H1 (cell line): ENCODE results near the gene TM4SF18. TPM values are rescaled to one million over a fixed set of nuclear protein-coding genes. Genes with fewer than 3 reads are reported as not detected.

Source experiments
- CTCF ChIA-PET: fragments of 300-600 bp; sonication (Branson Sonifier 250); formaldehyde crosslinking; loops from one replicate; lab custom pipeline; 2021; ENCODE audit not compliant: partially characterized antibody; lab: Charles Lee
- POLR2A ChIA-PET: fragments of 300-600 bp; sonication (Branson Sonifier 250); formaldehyde crosslinking; loops from one replicate; lab custom pipeline; 2021; ENCODE audit warnings: inconsistent platforms; ENCODE audit not compliant: partially characterized antibody; lab: Charles Lee
- DNase-seq, 2 experiments: peaks; one replicate each; pipeline versions ENCODE4 v3.0.0 to v3.0.0-alpha.2; 2010 to 2022; ENCODE audit warnings: low spot score in 2 of 2, low read depth in 1 of 2, mixed read lengths in 1 of 2
- FAIRE-seq: peaks from 2 replicates; lab custom pipeline; 2011; peaks lifted over from hg19 to GRCh38; lab: Jason Lieb, UNC
- H2AFZ ChIP-seq: 2 replicates; pipeline ENCODE4 v1.8.1; 2012; ENCODE audit warnings: low read length, inconsistent platforms
- H2AK5ac ChIP-seq: 2 replicates; pipeline ENCODE4 v1.6.1; 2013; ENCODE audit warnings: low read depth, low read length
- H2BK120ac ChIP-seq: replicated peaks from 2 replicates; pipeline ENCODE3; 2013; ENCODE audit warnings: low read depth, low read length, inconsistent platforms
- H2BK12ac ChIP-seq: 2 replicates; pipeline ENCODE4 v1.6.1; 2013; ENCODE audit warnings: low read depth, low read length
- H2BK15ac ChIP-seq: 2 replicates; pipeline ENCODE4 v1.6.1; 2013; ENCODE audit warnings: low read length
- H2BK20ac ChIP-seq: 2 replicates; pipeline ENCODE4 v1.6.1; 2013; ENCODE audit warnings: low read length
- H2BK5ac ChIP-seq: 2 replicates; pipeline ENCODE4 v1.6.1; 2013; ENCODE audit warnings: low read depth, low read length
- H3K14ac ChIP-seq: 2 replicates; pipeline ENCODE4 v1.6.1; 2013; ENCODE audit warnings: inconsistent platforms; ENCODE audit not compliant: insufficient read length
- H3K18ac ChIP-seq: 2 replicates; pipeline ENCODE4 v1.6.1; 2013; ENCODE audit warnings: low read length; ENCODE audit errors: extremely low read depth
- H3K23ac ChIP-seq: 2 replicates; pipeline ENCODE4 v1.6.1; 2013; ENCODE audit warnings: inconsistent platforms; ENCODE audit not compliant: insufficient read length
- H3K23me2 ChIP-seq: 2 replicates; pipeline ENCODE4 v1.6.1; 2013; ENCODE audit warnings: low read depth, low read length
- H3K27ac ChIP-seq: 2 replicates; pipeline ENCODE4 v1.6.1; 2011; ENCODE audit warnings: low read depth, low read length, inconsistent platforms
- H3K27me3 ChIP-seq, 4 experiments: replicated peaks in 1 of 4; 1 replicate in 1 of 4; 2 replicates in 3 of 4; pipeline versions ENCODE4 v1.6.1 to v1.8.1; 2011 to 2013; ENCODE audit warnings: low read length in 3 of 4, mild to moderate bottlenecking in 3 of 4, inconsistent platforms in 2 of 4, mixed read lengths in 2 of 4, moderate library complexity in 1 of 4; ENCODE audit not compliant: control insufficient read depth in 3 of 4, insufficient read depth in 3 of 4; ENCODE audit errors: extremely low read depth in 1 of 4
- H3K36me3 ChIP-seq, 4 experiments: 2 replicates each; pipeline versions ENCODE4 v1.6.1 to v1.8.1; 2011 to 2013; ENCODE audit warnings: mild to moderate bottlenecking in 4 of 4, low read length in 3 of 4, moderate library complexity in 2 of 4, control low read depth in 1 of 4, inconsistent platforms in 1 of 4; ENCODE audit not compliant: insufficient read depth in 4 of 4, control insufficient read depth in 2 of 4
- H3K4ac ChIP-seq: replicated peaks from 2 replicates; pipeline ENCODE3; 2013; ENCODE audit warnings: low read length, low read depth, mixed read lengths, inconsistent platforms; ENCODE audit not compliant: insufficient read length
- H3K4me1 ChIP-seq, 4 experiments: replicated peaks in 1 of 4; 1 replicate in 1 of 4; 2 replicates in 3 of 4; pipeline versions ENCODE4 v1.6.1 to v1.8.1; 2011 to 2013; ENCODE audit warnings: low read length in 3 of 4, inconsistent platforms in 2 of 4, mixed read lengths in 1 of 4; ENCODE audit not compliant: insufficient read depth in 4 of 4, control insufficient read depth in 3 of 4
- H3K4me2 ChIP-seq, 2 experiments: 2 replicates each; pipeline versions ENCODE4 v1.6.1 to v1.8.1; 2011 to 2013; ENCODE audit warnings: low read depth in 2 of 2, low read length in 2 of 2, control low read depth in 1 of 2, inconsistent platforms in 1 of 2, mild to moderate bottlenecking in 1 of 2; ENCODE audit not compliant: insufficient read depth in 1 of 2
- H3K4me3 ChIP-seq, 4 experiments: fragments of 200-600, 300-600 bp in 1 of 4; sonication (generic), shearing (Covaris generic), sonication (Bioruptor Twin) in 1 of 4; 2 replicates each; pipeline versions ENCODE4 v1.5.1 to v1.8.1; 2011 to 2016; ENCODE audit warnings: low read length in 4 of 4, low read depth in 3 of 4, control low read depth in 2 of 4, inconsistent platforms in 2 of 4, mild to moderate bottlenecking in 2 of 4, mixed read lengths in 1 of 4, moderate library complexity in 1 of 4; ENCODE audit not compliant: insufficient read depth in 2 of 4; ENCODE audit errors: extremely low read depth in 1 of 4
- H3K56ac ChIP-seq: replicated peaks from 2 replicates; pipeline ENCODE3; 2013; ENCODE audit warnings: low read depth, mild to moderate bottlenecking, mixed read lengths, low read length, inconsistent platforms; ENCODE audit not compliant: insufficient read length
- H3K79me1 ChIP-seq: 2 replicates; pipeline ENCODE4 v1.6.1; 2013; ENCODE audit warnings: low read depth, low read length, control low read depth
- H3K79me2 ChIP-seq, 2 experiments: 2 replicates each; pipeline versions ENCODE4 v1.6.1 to v1.8.1; 2012 to 2013; ENCODE audit warnings: low read length in 2 of 2, mild to moderate bottlenecking in 2 of 2, inconsistent platforms in 1 of 2; ENCODE audit not compliant: insufficient read depth in 2 of 2, control insufficient read depth in 1 of 2
- H3K9ac ChIP-seq, 4 experiments: replicated peaks in 1 of 4; 1 replicate in 1 of 4; 2 replicates in 3 of 4; pipeline versions ENCODE4 v1.6.1 to v1.8.1; 2011 to 2013; ENCODE audit warnings: low read depth in 3 of 4, low read length in 3 of 4, control low read depth in 2 of 4, mild to moderate bottlenecking in 2 of 4, moderate library complexity in 2 of 4, inconsistent platforms in 1 of 4; ENCODE audit errors: extremely low read depth in 1 of 4
- H3K9me3 ChIP-seq, 2 experiments: 2 replicates each; pipeline versions ENCODE4 v1.6.1 to v1.8.1; 2012 to 2013; ENCODE audit warnings: mild to moderate bottlenecking in 2 of 2, moderate library complexity in 2 of 2, control low read depth in 1 of 2, inconsistent platforms in 1 of 2, low read depth in 1 of 2, low read length in 1 of 2, mixed read lengths in 1 of 2; ENCODE audit not compliant: insufficient read depth in 2 of 2
- H4K20me1 ChIP-seq, 2 experiments: replicated peaks in 1 of 2; 2 replicates each; pipeline versions ENCODE3 to v1.8.1; 2011 to 2013; ENCODE audit warnings: inconsistent platforms in 2 of 2, low read length in 2 of 2, mild to moderate bottlenecking in 1 of 2; ENCODE audit not compliant: insufficient read depth in 2 of 2, control insufficient read depth in 1 of 2
- H4K5ac ChIP-seq: 2 replicates; pipeline ENCODE4 v1.6.1; 2013; ENCODE audit warnings: low read length, low read depth, mixed read lengths, inconsistent platforms; ENCODE audit not compliant: insufficient read length
- H4K8ac ChIP-seq: 2 replicates; pipeline ENCODE4 v1.8.0; 2013; ENCODE audit warnings: mild to moderate bottlenecking, moderate library complexity, low read length, inconsistent platforms; ENCODE audit not compliant: insufficient read depth; ENCODE audit errors: extremely low read depth
- H4K91ac ChIP-seq: replicated peaks from 2 replicates; pipeline ENCODE3; 2013; ENCODE audit warnings: low read length, mixed read lengths, inconsistent platforms; ENCODE audit not compliant: insufficient read length
- BACH1 ChIP-seq: IDR thresholded peaks from 2 replicates; pipeline ENCODE4 v1.6.1; 2012; ENCODE audit warnings: low read length, improper control_type of control experiment
- CBX5 ChIP-seq: fragments of 300-800, 300-1000 bp; sonication (generic); IDR thresholded peaks from 2 replicates; pipeline ENCODE4 v1.7.1; 2016; ENCODE audit warnings: antibody characterized with exemption, low read length, low read depth
- GABPA ChIP-seq: IDR thresholded peaks from 2 replicates; pipeline ENCODE4 v1.6.1; 2011; ENCODE audit warnings: mild to moderate bottlenecking, low read length, moderate library complexity, borderline replicate concordance; ENCODE audit not compliant: insufficient read depth
- SIX5 ChIP-seq: IDR thresholded peaks from 2 replicates; pipeline ENCODE4 v1.6.1; 2011; ENCODE audit warnings: mild to moderate bottlenecking, low read depth, low read length
- TAF7 ChIP-seq: optimal IDR thresholded peaks from 2 replicates; pipeline ENCODE3; 2011; ENCODE audit warnings: low read depth, mild to moderate bottlenecking, inconsistent platforms, low read length, moderate library complexity, borderline replicate concordance
- polyA plus RNA-seq, 7 experiments: library from polyadenylated mRNA; depleted of rRNA in 3 of 7; stranded (reverse) in 5 of 7; unstranded in 2 of 7; fragments of >200 nt in 5 of 7; fragments of 200-250 nt in 2 of 7; gene quantifications; 1 replicate in 5 of 7; 2 replicates in 1 of 7; 4 replicates in 1 of 7; pipeline versions ENCODE4 v1.2.1 to v1.2.3, GENCODE V29; 2011 to 2013; ENCODE audit warnings: missing spikeins in 2 of 7, mixed read lengths in 2 of 7
- total RNA-seq: library from RNA; stranded (reverse); fragmentation: NEBNext Ultra II Directional; extraction: Animal tissue kit (Norgen Biotek cat#: 25700); gene quantifications from 2 replicates; pipeline ENCODE4 v1.2.1, GENCODE V29; 2021

The TM4SF18 gene
- total and polyA plus RNA-seq, 2 of the 8 experiments (the other 6 are each of a cell fraction or from before 2014, with no cell fraction given), result 2.9 to 13.6 TPM

GRCh38 chr3:149324332-149324731, 9.1 kb downstream of the TM4SF18 start:
- Histone ChIP-seq H3K9me3 (no peaks in the 10 kb centered on the region), H3K56ac (no peak overlapping the region), H2BK120ac (no peak overlapping the region), H2BK20ac (no peak overlapping the region), H3K4me1 (peaks cover 0 to 4% (median 2%) of the 10 kb centered on the region in 4 experiments; a peak in 2 of 7 replicates), H3K4me3 (no peak overlapping the region), H3K23me2 (no peaks in the 10 kb centered on the region), H2BK5ac (no peak overlapping the region), H3K27me3 (no peaks in the 10 kb centered on the region), H3K14ac (no peak overlapping the region), H3K27ac (no peak overlapping the region), H3K4me2 (no peak overlapping the region), H2BK12ac (no peak overlapping the region), H3K79me2 (no peaks in the 10 kb centered on the region), H4K5ac (no peak overlapping the region), H4K8ac (no peak overlapping the region), H3K4ac (no peak overlapping the region), H2AFZ (no peak overlapping the region), H3K23ac (no peak overlapping the region), H4K20me1 (no peaks in the 10 kb centered on the region), H3K18ac (no peak overlapping the region), H3K36me3 (no peaks in the 10 kb centered on the region; a peak in 1 of 8 replicates), H2AK5ac (no peak overlapping the region), H3K79me1 (no peaks in the 10 kb centered on the region), H3K9ac (no peak overlapping the region), H2BK15ac (no peak overlapping the region), H4K91ac (no peak overlapping the region)
- TF ChIP-seq SIX5 (no peak), BACH1 (no peak), GABPA (no peak), CBX5 (no peak), TAF7 (no peak)
- FAIRE-seq, result no peak
- ChIA-PET CTCF (interaction anchor here (0.7 to 1.6 kb wide), 6 partner anchors 11 to 374 kb away, joined by 3 to 5 read pairs (median 3); no protein-coding TSS in a partner anchor), POLR2A (no interaction called here)
- no peak for DNase-seq
